Endothelial cell (in vitro differentiated cells): ENCODE measurements around the gene MAP4. TPM values are rescaled to one million over a fixed set of nuclear protein-coding genes. Genes with fewer than 3 reads are reported as not detected.

Experiments
- DNase-seq: peaks from one replicate; pipeline ENCODE4 v3.0.0; 2021; ENCODE audit warnings: low spot score
- H3K27ac Mint-ChIP-seq: one replicate; pipeline ENCODE4 v1.8.0; 2021; ENCODE audit warnings: mixed read lengths, inconsistent platforms; ENCODE audit not compliant: unreplicated experiment
- H3K27me3 Mint-ChIP-seq: one replicate; pipeline ENCODE4 v1.8.0; 2021; ENCODE audit warnings: mild to moderate bottlenecking, moderate library complexity, mixed read lengths, inconsistent platforms; ENCODE audit not compliant: unreplicated experiment
- H3K36me3 Mint-ChIP-seq: one replicate; pipeline ENCODE4 v1.8.0; 2021; ENCODE audit warnings: mild to moderate bottlenecking, low read depth, mixed read lengths, inconsistent platforms; ENCODE audit not compliant: unreplicated experiment
- H3K4me1 Mint-ChIP-seq: one replicate; pipeline ENCODE4 v1.8.0; 2021; ENCODE audit warnings: mild to moderate bottlenecking, mixed read lengths, inconsistent platforms; ENCODE audit not compliant: unreplicated experiment
- H3K4me3 Mint-ChIP-seq: one replicate; pipeline ENCODE4 v1.8.0; 2021; ENCODE audit warnings: mild to moderate bottlenecking, mixed read lengths, inconsistent platforms; ENCODE audit not compliant: unreplicated experiment
- H3K9me3 Mint-ChIP-seq: one replicate; pipeline ENCODE4 v1.8.0; 2021; ENCODE audit warnings: mixed read lengths, inconsistent platforms; ENCODE audit not compliant: unreplicated experiment
- total RNA-seq: library from RNA; stranded (reverse); fragmentation: NEBNext Ultra II Directional; extraction: Animal tissue kit (Norgen Biotek cat#: 25700); gene quantifications from one replicate; pipeline ENCODE4 v1.2.1, GENCODE V29; 2021; ENCODE audit not compliant: unreplicated experiment
- TF ChIP-seq, protein P1 (sequence below): fragments of 200-600 bp; sonication (generic); IDR thresholded peaks from one replicate; pipeline ENCODE4 v1.5.0; 2021; ENCODE audit warnings: antibody characterized with exemption; ENCODE audit not compliant: unreplicated experiment

The MAP4 gene
- total RNA-seq, 1 donor from 2014 or later, result 155 TPM

DNA sequence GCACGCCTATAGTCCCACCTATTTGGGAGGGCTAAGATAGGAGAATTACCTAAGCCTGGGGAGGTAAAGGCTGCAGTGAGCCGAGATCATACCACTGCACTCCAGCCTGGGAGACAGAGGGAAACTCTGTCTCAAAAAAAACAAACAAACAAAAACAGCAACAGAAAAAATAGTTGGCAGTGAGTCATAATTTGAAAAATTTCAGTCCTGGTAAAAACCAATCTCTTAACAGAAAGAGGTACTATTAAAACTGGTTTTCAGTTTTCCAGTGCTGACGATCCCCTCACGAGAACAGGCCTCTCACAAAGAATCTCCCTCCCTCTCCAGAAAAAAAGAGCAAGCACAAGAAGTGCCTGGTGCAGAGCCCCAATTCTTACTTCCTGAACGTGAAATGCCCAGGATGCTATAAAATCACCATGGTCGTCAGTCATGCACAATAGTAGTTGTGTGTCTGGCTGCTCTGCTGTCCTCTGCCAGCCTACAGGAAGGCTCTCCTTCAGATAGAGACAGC, 22.8 kb upstream of the MAP4 start:
- peaks cover 7% of the 10 kb centered on the region for H3K4me1 Mint-ChIP-seq
- TF ChIP-seq, protein P1, sequence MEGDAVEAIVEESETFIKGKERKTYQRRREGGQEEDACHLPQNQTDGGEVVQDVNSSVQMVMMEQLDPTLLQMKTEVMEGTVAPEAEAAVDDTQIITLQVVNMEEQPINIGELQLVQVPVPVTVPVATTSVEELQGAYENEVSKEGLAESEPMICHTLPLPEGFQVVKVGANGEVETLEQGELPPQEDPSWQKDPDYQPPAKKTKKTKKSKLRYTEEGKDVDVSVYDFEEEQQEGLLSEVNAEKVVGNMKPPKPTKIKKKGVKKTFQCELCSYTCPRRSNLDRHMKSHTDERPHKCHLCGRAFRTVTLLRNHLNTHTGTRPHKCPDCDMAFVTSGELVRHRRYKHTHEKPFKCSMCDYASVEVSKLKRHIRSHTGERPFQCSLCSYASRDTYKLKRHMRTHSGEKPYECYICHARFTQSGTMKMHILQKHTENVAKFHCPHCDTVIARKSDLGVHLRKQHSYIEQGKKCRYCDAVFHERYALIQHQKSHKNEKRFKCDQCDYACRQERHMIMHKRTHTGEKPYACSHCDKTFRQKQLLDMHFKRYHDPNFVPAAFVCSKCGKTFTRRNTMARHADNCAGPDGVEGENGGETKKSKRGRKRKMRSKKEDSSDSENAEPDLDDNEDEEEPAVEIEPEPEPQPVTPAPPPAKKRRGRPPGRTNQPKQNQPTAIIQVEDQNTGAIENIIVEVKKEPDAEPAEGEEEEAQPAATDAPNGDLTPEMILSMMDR, result no peak
- DNase-seq, result no peak
- H3K36me3 Mint-ChIP-seq, result no peaks in the 10 kb centered on the region
- peak overlapping the region; percentile 67 for H3K27ac Mint-ChIP-seq
- H3K27me3 Mint-ChIP-seq, result no peaks in the 10 kb centered on the region
- H3K9me3 Mint-ChIP-seq, result no peaks in the 10 kb centered on the region
- H3K4me3 Mint-ChIP-seq, result no peak overlapping the region

DNA sequence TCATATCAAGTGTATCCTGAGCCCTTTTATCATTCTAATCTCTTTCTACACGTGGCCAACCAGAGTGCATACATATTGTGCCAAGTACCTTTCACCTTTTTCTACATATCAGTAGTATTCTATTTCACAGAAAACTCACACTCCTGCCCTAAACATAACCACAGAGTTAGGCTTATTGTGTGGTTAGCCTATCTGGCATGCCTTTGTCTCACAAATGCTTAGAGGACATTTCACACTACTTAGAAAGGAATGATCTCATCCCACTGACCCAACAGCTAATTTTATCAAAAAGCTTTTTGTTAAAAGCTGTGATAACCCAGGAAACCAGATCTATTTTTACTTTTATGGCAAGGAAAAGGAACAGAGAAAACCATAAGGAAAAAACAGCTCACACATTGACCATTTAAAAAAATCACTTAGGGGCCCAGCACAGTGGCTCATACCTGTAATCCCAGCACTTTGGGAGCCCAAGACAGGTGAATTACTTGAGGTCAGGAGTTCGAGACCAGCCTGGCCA, 17.8 kb upstream of the MAP4 start:
- Mint-ChIP-seq H3K36me3 (no peaks in the 10 kb centered on the region), H3K4me1 (peaks cover 7% of the 10 kb centered on the region), H3K27ac (peak overlapping the region; percentile 16), H3K4me3 (no peak overlapping the region), H3K9me3 (no peaks in the 10 kb centered on the region), H3K27me3 (no peaks in the 10 kb centered on the region)
- DNase-seq, result no peak
- TF ChIP-seq, protein P1, result no peak

DNA sequence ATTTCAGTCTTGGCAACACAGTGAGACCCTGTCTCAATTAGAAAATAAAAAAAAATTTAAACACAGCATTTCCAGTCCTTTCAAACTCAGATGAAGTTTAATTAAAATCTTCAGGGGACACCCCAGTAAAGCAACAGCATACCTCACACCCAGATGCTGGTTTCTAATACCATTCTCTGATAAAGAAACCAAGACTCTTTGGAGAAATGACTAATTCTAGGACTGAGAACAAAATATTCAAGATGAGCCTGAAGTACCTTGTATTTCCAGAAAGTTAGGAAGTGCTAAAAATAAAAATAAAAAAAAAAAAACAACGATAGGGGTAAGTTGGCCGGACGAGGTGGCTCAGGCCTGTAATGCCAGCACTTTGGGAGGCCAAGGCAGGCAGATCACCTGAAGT, 14.0 kb upstream of the MAP4 start:
- DNase-seq, result no peak
- Mint-ChIP-seq H3K27me3 (no peaks in the 10 kb centered on the region), H3K4me1 (peaks cover 5% of the 10 kb centered on the region), H3K4me3 (no peak overlapping the region), H3K9me3 (no peaks in the 10 kb centered on the region), H3K36me3 (no peaks in the 10 kb centered on the region), H3K27ac (no peak overlapping the region)
- TF ChIP-seq, protein P1, result no peak

DNA sequence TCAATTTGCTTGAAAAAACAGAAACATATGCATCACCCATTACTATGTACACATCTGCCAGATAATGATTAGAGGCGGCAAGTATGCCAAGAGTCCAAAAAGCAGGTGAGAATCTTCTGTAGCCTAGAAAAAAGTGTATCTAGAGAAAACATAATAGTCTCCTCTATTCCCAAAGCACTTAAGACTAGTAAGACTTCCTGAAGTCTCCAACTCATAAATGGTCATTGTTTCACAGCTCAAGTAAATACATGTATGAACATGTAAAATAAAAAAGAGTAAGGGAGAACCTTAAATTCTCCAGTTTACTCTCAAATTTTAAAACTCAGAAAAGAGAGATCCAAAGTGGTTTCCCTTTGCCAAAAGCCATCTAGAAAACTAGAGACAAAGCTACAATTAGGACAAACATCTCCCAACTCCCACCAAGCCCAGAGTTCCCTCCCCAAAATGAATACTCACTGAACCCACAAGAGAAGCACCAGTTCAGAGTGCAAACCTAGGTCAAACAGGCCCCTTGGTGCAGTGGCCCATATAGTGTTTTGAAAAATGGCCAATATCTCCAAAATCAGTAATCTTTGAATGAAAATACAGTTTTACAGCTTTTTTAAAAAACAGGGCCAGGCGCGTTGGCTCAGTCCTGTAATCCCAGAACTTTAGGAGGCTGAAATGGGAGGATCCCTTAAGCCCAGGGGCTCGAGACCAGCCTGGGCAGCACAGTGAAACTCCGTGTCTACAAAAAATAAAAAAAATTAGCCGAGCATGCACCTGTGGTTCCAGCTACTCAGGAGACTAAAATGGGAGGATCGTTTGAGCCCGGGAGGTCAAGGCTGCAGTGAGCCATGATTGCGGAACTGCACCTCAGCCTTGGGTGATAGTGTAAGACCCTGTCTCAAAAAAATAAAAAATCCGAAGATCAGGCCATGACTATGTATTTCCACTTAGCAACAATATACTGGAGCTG, 11.0 kb upstream of the MAP4 start:
- H3K27me3 Mint-ChIP-seq, result no peaks in the 10 kb centered on the region
- H3K4me1 Mint-ChIP-seq, result no peaks in the 10 kb centered on the region
- H3K36me3 Mint-ChIP-seq, result no peaks in the 10 kb centered on the region
- no peak overlapping the region for H3K27ac Mint-ChIP-seq
- H3K4me3 Mint-ChIP-seq, result no peak overlapping the region
- TF ChIP-seq, protein P1, result no peak
- no peaks in the 10 kb centered on the region for H3K9me3 Mint-ChIP-seq
- no peak for DNase-seq

DNA sequence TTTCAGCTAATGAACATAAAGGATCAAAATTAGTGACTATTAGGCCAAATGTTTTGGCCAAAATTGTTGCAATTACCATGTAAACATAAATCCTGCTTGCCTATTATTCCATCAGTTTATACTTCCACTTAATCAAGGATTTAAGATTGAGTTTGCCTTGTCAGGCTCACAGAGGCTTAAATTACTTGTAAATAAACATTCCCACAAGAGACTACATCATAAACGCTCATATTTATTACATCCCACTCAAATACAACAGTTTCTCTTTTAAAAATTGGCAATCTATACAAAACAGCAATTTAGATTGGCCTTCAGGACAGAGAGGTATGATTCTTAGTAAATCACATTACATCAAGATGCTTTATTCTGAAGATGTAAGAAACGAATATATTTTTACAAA, 9.9 kb upstream of the MAP4 start:
- no peak overlapping the region for H3K4me3 Mint-ChIP-seq
- TF ChIP-seq, protein P1, result no peak
- H3K36me3 Mint-ChIP-seq, result no peaks in the 10 kb centered on the region
- no peak overlapping the region for H3K27ac Mint-ChIP-seq
- no peaks in the 10 kb centered on the region for H3K27me3 Mint-ChIP-seq
- no peaks in the 10 kb centered on the region for H3K9me3 Mint-ChIP-seq
- no peak for DNase-seq
- no peaks in the 10 kb centered on the region for H3K4me1 Mint-ChIP-seq
